CD8-positive, alpha-beta memory T cell (primary cell): Measurements from ENCODE around the gene TMEM203. TPM values are rescaled to one million over a fixed set of nuclear protein-coding genes. Genes with fewer than 3 reads are reported as not detected.
A peak's percentile ranks its signal among the peaks of the same experiment; 100 is the strongest.

Source experiments
- CTCF ChIA-PET: fragments of 350-600 bp; sonication (Branson Sonifier 250); formaldehyde crosslinking; loops from one replicate; lab custom pipeline; 2021; ENCODE audit warnings: antibody characterized with exemption; lab: Charles Lee
- POLR2A ChIA-PET: fragments of 350-600 bp; sonication (Branson Sonifier 250); formaldehyde crosslinking; loops from one replicate; lab custom pipeline; 2021; ENCODE audit warnings: antibody characterized with exemption; lab: Charles Lee
- DNase-seq, 5 donors: peaks; one replicate each; pipeline versions ENCODE4 v3.0.0 to v3.0.0-alpha.2; 2020 to 2022; ENCODE audit warnings: mixed read lengths in 1 of 5
- H3K27ac ChIP-seq: one replicate; pipeline ENCODE4 v1.7.0; 2013; ENCODE audit warnings: low read depth, mild to moderate bottlenecking, low read length, moderate library complexity
- H3K27me3 ChIP-seq: 2 replicates; pipeline ENCODE4 v1.7.0; 2013; ENCODE audit warnings: low read length, mild to moderate bottlenecking; ENCODE audit not compliant: insufficient read depth, poor library complexity, severe bottlenecking
- H3K36me3 ChIP-seq: 2 replicates; pipeline ENCODE4 v1.7.0; 2013; ENCODE audit warnings: mild to moderate bottlenecking, low read length, moderate library complexity; ENCODE audit not compliant: insufficient read depth
- H3K4me1 ChIP-seq: 2 replicates; pipeline ENCODE4 v1.7.0; 2013; ENCODE audit warnings: mild to moderate bottlenecking, low read length, moderate library complexity; ENCODE audit not compliant: insufficient read depth
- H3K4me3 ChIP-seq: 2 replicates; pipeline ENCODE4 v1.7.0; 2013; ENCODE audit warnings: mild to moderate bottlenecking, low read length
- H3K9me3 ChIP-seq: 2 replicates; pipeline ENCODE4 v1.7.0; 2013; ENCODE audit warnings: mild to moderate bottlenecking, low read length
- H3K27ac Mint-ChIP-seq, 8 donors: one replicate each; pipeline ENCODE4 v1.8.0; 2020 to 2021; ENCODE audit warnings: mixed read lengths in 8 of 8, mild to moderate bottlenecking in 6 of 8, inconsistent platforms in 3 of 8, moderate library complexity in 3 of 8
- H3K27me3 Mint-ChIP-seq, 2 donors: one replicate each; pipeline ENCODE4 v1.8.0; 2020 to 2021; ENCODE audit warnings: mixed read lengths in 2 of 2, mild to moderate bottlenecking in 1 of 2, moderate library complexity in 1 of 2
- H3K36me3 Mint-ChIP-seq, 3 donors: one replicate each; pipeline ENCODE4 v1.8.0; 2020 to 2021; ENCODE audit warnings: mixed read lengths in 3 of 3, inconsistent platforms in 1 of 3, mild to moderate bottlenecking in 1 of 3
- H3K4me1 Mint-ChIP-seq, 3 donors: one replicate each; pipeline ENCODE4 v1.8.0; 2020 to 2021; ENCODE audit warnings: mixed read lengths in 3 of 3, inconsistent platforms in 1 of 3, mild to moderate bottlenecking in 1 of 3
- H3K4me3 Mint-ChIP-seq, 7 donors: one replicate each; pipeline ENCODE4 v1.8.0; 2020 to 2021; ENCODE audit warnings: mixed read lengths in 7 of 7, mild to moderate bottlenecking in 6 of 7, moderate library complexity in 4 of 7, inconsistent platforms in 2 of 7
- H3K9me3 Mint-ChIP-seq, 5 donors: one replicate each; pipeline ENCODE4 v1.8.0; 2020 to 2022; ENCODE audit warnings: mixed read lengths in 5 of 5, mild to moderate bottlenecking in 3 of 5, moderate library complexity in 2 of 5, inconsistent platforms in 1 of 5
- polyA plus RNA-seq: library from polyadenylated mRNA; unstranded; fragments of 300-500 nt; fragmentation: Illumina TruSeq; gene quantifications from one replicate; pipeline ENCODE4 v1.2.3, GENCODE V29; 2021
- total RNA-seq, 2 experiments: library from RNA; stranded (reverse); gene quantifications; one replicate each; pipeline ENCODE4 v1.2.3, GENCODE V29; 2021

The TMEM203 gene
- total and polyA plus RNA-seq, 3 experiments from 2014 or later: 51.5 to 134 (median 53.9) TPM

DNA sequence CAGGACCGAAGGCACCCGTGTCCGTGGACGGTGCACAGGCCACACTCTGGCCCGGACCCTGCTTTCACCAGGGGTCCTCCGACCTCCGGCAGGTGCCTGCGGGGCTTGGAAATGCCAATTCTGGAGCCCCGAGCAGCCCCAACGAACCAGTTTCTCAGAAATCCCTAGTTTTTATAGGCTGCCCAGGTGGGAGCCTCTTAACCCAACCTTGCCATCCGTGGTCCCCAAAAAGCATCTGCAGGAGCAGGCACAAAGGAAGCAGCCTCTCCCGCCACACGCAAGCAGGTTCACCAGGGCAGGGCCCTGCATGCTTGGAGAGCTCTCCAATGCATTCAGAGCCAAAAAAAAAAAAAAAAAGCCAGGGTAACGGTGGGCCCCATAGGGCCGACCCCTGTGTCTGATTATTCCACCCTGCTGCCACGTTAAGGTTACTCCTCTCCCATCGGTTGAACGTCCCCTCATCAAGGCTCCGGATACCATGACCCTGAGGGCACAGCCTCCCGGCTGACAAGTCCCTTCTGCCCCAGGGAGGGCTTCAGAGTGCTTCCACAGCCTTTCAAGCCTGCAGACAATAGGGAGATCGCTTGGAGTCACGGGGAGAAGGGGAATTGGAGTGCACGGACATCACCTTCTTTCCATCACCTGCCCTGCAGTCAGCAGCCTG is 4.1 kb downstream of the TMEM203 start:
- H3K27ac Mint-ChIP-seq: peak overlapping the region; percentile 66 to 97 (median 78)
- peaks cover 25 to 43% (median 27%) of the 10 kb centered on the region in 3 donors for H3K4me1 Mint-ChIP-seq
- H3K9me3 Mint-ChIP-seq: no peaks in the 10 kb centered on the region
- Histone ChIP-seq H3K27me3 (no peaks in the 10 kb centered on the region), H3K27ac (peak overlapping the region; percentile 74), H3K36me3 (no peaks in the 10 kb centered on the region), H3K4me1 (peaks cover 36% of the 10 kb centered on the region), H3K9me3 (no peaks in the 10 kb centered on the region), H3K4me3 (peak overlapping the region; percentile 78)
- DNase-seq: no peak
- no peaks in the 10 kb centered on the region for H3K27me3 Mint-ChIP-seq
- H3K36me3 Mint-ChIP-seq: peaks cover 0 to 2% (median 0%) of the 10 kb centered on the region in 3 donors
- ChIA-PET CTCF (interaction anchor here (1.0 to 2.6 kb wide), 4 partner anchors 12 to 26 kb away, joined by 3 to 13 read pairs (median 4); partner anchors contain the start of genes ANAPC2, CYSRT1, RNF224 and SSNA1), POLR2A (interaction anchor here (0.9 to 2.5 kb wide), 8 partner anchors 13 to 394 kb away, joined by 3 to 20 read pairs (median 5); partner anchors contain the start of genes ANAPC2, RABL6, RNF208 and RNF224)
- peak overlapping the region; percentile 79 to 98 (median 83) for H3K4me3 Mint-ChIP-seq

DNA sequence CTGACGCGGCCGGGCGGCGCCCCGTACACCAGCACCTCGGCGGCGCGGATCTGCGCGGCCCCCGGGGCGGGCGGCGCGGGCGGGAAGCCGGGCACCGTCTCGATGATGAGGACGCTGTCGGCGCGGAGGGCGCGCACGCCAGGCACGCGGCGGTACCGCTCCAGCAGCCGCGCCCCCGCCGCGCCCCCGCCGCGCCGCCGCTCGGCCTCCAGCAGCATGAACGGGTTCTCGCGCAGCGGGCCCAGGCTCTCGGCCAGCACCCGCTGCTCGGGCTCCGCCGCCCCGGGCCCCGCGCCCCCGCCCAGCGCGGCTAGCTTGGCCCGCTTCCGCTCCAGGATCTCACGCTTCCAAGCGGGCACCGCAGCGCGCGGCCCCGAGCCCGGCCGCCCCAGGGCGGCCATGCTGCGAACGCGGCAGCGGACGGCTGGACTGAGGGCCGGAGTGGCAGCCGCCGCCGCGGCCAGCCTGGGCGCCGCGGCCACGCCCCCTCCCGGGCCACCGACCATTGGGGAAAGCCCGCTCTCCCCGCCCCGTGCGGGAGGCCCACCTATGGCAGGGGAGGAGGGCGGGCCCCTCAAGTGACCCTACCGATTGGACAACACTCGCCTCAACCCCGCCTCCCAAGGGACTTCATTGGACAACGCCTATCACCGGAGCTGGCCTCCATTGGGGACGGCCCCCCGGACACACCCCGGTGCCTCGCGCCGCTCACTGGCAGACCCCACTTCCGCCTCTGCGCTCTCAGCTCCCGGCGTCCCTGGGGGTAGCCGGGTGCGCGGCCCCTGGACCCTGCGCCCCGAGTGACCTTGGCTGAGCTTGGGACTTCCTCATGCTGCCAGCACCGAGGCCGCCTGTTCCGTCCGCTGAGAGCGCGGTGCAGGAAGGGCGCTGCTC is 4.9 kb downstream of the TMEM203 start, which contains the start of gene TPRN:
Gene TPRN, minus strand, starts transcription at position 431 of the 894 bp plus-strand sequence. Its CDS starts 30 bp downstream, at position 401.
- Histone ChIP-seq H3K36me3 (no peaks in the 10 kb centered on the region), H3K4me1 (peaks cover 30% of the 10 kb centered on the region), H3K27ac (peak within 1 kb of the TSS; percentile 74), H3K27me3 (no peaks in the 10 kb centered on the region), H3K4me3 (peak within 1 kb of the TSS; percentile 78), H3K9me3 (no peaks in the 10 kb centered on the region)
- DNase-seq: peak; percentile 95 to 99 (median 98)
- POLR2A ChIA-PET: interaction anchor here (0.6 to 2.5 kb wide), 12 partner anchors 12 to 393 kb away, joined by 3 to 20 read pairs (median 4); partner anchors contain the start of genes ANAPC2, MAN1B1, NELFB and RABL6
- Mint-ChIP-seq H3K36me3 (peaks cover 0 to 2% (median 0%) of the 10 kb centered on the region in 3 donors), H3K27ac (peak within 1 kb of the TSS; percentile 66 to 97 (median 78)), H3K27me3 (no peaks in the 10 kb centered on the region), H3K9me3 (no peaks in the 10 kb centered on the region), H3K4me1 (peaks cover 20 to 35% (median 21%) of the 10 kb centered on the region in 3 donors), H3K4me3 (peak within 1 kb of the TSS; percentile 79 to 98 (median 83))
- CTCF ChIA-PET: interaction anchor here (0.7 to 2.6 kb wide), 5 partner anchors 11 to 104 kb away, joined by 3 to 13 read pairs (median 4); partner anchors contain the start of genes ANAPC2, CYSRT1, RNF224 and SSNA1

DNA sequence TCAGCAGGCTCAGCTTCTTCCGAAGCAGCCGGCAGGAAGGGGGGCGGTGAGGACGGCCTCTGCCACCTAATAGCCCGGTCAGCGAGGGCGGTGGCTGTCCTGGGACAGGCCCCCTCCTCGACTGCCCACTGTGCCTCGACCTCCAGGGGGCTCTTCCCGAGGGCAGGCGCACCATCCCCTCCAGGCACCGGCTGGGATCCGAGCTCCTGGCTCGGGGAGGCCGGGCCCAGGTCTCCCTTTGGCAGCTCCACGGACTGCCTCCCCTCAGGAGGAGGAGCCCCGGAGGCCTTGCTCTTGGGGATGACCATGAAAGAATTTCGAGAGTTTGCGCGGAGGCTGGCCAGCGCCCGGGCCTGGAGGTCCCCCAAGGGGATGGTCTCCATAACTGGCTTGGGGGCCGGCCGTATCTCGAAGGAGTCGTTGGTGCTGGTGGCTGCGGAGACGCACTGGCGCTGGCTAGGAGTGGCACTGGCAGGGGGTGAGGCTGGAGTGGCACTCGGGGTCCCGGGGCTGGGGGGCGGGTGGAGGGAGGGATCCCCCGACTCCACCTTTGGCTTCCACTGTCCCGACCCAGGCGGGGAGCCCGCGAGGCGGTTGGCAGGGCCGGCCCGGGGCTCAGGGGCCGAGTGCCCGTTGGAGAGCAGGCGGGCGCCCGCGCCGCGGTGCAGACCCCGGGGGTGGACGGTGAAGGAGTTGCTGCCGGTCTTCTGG is 5.9 kb downstream of the TMEM203 start:
- Histone ChIP-seq H3K4me3 (no peak overlapping the region), H3K9me3 (no peaks in the 10 kb centered on the region), H3K36me3 (no peaks in the 10 kb centered on the region), H3K27ac (no peak overlapping the region), H3K4me1 (peaks cover 25% of the 10 kb centered on the region), H3K27me3 (no peaks in the 10 kb centered on the region)
- ChIA-PET POLR2A (interaction anchor here (0.5 kb wide), 1 partner anchor 166 kb away, joined by 3 read pairs; no protein-coding TSS in a partner anchor), CTCF (interaction anchor here (3.0 kb wide), 1 partner anchor 10 kb away, joined by 9 read pairs; the partner anchor contains the start of gene SSNA1)
- Mint-ChIP-seq H3K4me3 (peak overlapping the region; percentile 32 to 81 (median 76)), H3K4me1 (peaks cover 17 to 28% (median 19%) of the 10 kb centered on the region in 3 donors), H3K27ac (peak overlapping the region in 2 of 8 donors; percentile 57 to 73), H3K27me3 (no peaks in the 10 kb centered on the region), H3K9me3 (no peaks in the 10 kb centered on the region), H3K36me3 (no peaks in the 10 kb centered on the region)
- no peak for DNase-seq

DNA sequence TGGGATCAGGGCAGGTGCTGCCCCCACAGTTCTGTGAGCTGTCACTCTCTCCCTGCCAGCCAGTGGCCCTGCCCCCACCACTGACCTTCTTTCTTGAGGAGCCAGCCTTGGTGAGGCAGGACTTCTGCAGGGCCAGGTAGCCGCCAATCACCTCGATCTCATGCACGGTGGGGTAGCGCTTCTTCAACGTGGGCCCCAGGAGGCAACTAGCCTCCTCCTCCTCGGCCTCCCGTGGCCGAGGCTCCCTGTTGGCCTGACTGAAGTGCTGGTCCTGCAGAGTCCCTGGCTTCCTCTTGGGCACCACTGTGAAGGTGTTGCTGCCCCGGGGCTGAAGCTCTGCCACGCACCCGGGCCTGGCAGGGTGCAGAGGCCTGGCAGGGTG is 6.6 kb downstream of the TMEM203 start:
- H3K4me3 Mint-ChIP-seq: peak overlapping the region in 5 of 7 donors; percentile 19 to 63 (median 54)
- no peaks in the 10 kb centered on the region for H3K36me3 Mint-ChIP-seq

DNA sequence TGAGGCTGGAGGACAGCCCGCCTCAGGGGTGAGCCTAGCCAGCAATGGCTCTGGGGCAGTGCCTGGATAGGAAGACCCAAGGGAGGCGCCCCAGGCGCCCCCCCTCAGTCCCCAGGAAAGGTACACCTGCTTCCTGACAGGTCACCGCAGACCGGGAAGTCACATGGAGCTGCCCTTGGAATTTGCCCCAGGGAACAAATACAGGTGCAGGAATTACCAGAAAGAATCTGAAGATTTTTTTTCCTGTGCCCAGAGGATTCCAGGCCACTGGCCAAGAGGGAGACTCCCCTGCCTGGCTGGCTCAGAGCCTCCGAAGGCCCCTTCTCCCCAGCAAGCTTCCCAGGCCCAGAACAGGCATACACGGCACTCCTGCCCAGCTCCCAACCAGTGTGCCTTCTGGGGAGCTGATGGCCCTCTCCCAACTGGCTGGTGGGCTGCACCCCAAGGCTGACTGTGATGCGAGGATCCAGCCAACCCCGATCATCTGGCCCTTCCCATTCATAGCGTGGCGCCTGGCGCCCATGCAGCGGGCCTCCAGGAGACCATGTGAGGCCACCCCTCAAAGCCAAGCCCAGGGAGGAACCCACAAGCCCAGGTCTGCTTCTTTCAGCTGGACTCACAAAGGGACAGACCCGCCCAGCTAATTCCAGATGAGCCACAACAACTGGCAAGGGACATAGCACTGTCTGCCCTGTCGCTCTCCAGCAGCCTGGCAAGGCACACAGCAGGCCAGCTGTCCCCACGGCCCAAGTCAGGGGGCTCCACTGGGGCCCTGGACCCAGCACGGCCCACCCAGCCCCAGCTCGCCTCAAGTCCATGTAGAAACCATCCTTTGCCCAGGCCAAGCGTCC is 7.2 kb downstream of the TMEM203 start:
- no peak overlapping the region for H3K4me3 ChIP-seq
- Mint-ChIP-seq H3K9me3 (no peaks in the 10 kb centered on the region), H3K36me3 (no peaks in the 10 kb centered on the region), H3K4me3 (peak overlapping the region; percentile 19 to 63 (median 38)), H3K27ac (no peak overlapping the region), H3K27me3 (no peaks in the 10 kb centered on the region), H3K4me1 (peaks cover 11 to 17% (median 11%) of the 10 kb centered on the region in 3 donors)
- ChIA-PET POLR2A (interaction anchor here (1.2 kb wide), 1 partner anchor 9 kb away, joined by 4 read pairs; no protein-coding TSS in a partner anchor), CTCF (interaction anchor here (1.2 to 3.0 kb wide), 3 partner anchors 9 to 43 kb away, joined by 3 to 9 read pairs (median 4); partner anchors contain the start of genes SSNA1 and TUBB4B)
- no peaks in the 10 kb centered on the region for H3K36me3 ChIP-seq
- DNase-seq: no peak
- H3K27ac ChIP-seq: no peak overlapping the region
- H3K27me3 ChIP-seq: no peaks in the 10 kb centered on the region
- H3K9me3 ChIP-seq: no peaks in the 10 kb centered on the region
- peaks cover 17% of the 10 kb centered on the region for H3K4me1 ChIP-seq

More for the DNA sequence above, 6.6 kb downstream of the TMEM203 start:
- no peaks in the 10 kb centered on the region for H3K9me3 Mint-ChIP-seq
- H3K27ac ChIP-seq: no peak overlapping the region
- H3K4me3 ChIP-seq: no peak overlapping the region
- H3K36me3 ChIP-seq: no peaks in the 10 kb centered on the region
- H3K4me1 Mint-ChIP-seq: peaks cover 11 to 22% (median 12%) of the 10 kb centered on the region in 3 donors
- H3K27me3 ChIP-seq: no peaks in the 10 kb centered on the region
- ChIA-PET POLR2A (interaction anchor here (0.5 to 1.2 kb wide), 2 partner anchors 10 to 165 kb away, joined by 3 to 4 read pairs; no protein-coding TSS in a partner anchor), CTCF (interaction anchor here (1.2 to 3.0 kb wide), 3 partner anchors 10 to 42 kb away, joined by 3 to 9 read pairs (median 4); partner anchors contain the start of genes SSNA1 and TUBB4B)
- no peaks in the 10 kb centered on the region for H3K27me3 Mint-ChIP-seq
- no peaks in the 10 kb centered on the region for H3K9me3 ChIP-seq
- DNase-seq: no peak
- H3K4me1 ChIP-seq: peaks cover 18% of the 10 kb centered on the region
- H3K27ac Mint-ChIP-seq: no peak overlapping the region

DNA sequence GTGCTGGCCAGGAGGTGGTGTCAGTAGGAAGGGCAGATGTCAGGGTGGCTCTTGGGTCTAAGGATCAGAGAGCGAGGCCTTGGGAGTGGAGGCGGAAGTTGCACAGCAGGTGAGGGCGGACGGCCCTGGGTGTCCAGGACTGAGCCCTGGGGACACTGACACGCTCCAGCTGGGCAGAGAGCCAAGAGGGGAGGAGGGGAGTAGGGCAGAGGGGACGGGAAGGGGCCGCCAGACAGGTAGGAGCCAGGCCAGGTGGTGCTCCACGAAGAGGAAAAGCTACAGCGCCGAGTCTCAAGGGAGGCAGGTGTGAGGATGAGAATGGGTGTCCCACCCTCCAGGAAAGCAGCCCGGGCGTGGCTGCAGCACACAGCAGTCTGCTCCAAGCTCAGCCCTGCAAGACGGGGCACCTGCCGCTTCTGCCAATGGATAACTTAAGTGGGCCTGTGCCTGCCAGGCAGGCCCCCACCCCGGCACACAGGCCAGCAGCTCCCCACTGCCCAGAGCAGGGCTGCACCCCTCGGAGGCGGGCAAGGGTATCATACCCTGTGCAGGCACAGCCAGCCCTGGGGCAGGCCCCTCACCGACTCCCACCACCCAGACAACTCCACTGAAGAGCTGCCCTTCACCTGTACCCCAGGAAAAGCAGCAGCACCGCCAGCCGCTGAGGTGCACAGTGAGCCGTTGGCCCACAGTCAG is 9.8 kb downstream of the TMEM203 start:
- H3K9me3 ChIP-seq: no peaks in the 10 kb centered on the region
- no peak for DNase-seq
- H3K36me3 Mint-ChIP-seq: peaks cover 0 to 5% (median 0%) of the 10 kb centered on the region in 3 donors
- CTCF ChIA-PET: interaction anchor here (0.7 to 1.4 kb wide), 2 partner anchors 41 to 100 kb away, joined by 3 read pairs; no protein-coding TSS in a partner anchor
- H3K4me3 Mint-ChIP-seq: no peak overlapping the region
- H3K4me3 ChIP-seq: no peak overlapping the region
- H3K27ac ChIP-seq: no peak overlapping the region
- no peak overlapping the region for H3K27ac Mint-ChIP-seq
- H3K36me3 ChIP-seq: peaks cover 2% of the 10 kb centered on the region
- H3K9me3 Mint-ChIP-seq: no peaks in the 10 kb centered on the region
- H3K27me3 ChIP-seq: no peaks in the 10 kb centered on the region
- H3K27me3 Mint-ChIP-seq: no peaks in the 10 kb centered on the region
- H3K4me1 ChIP-seq: peaks cover 5% of the 10 kb centered on the region
- POLR2A ChIA-PET: no interaction called here
- H3K4me1 Mint-ChIP-seq: peaks cover 0 to 9% (median 3%) of the 10 kb centered on the region in 3 donors
